ENCODE results near the gene SCAND1. TPM values are rescaled to one million over a fixed set of nuclear protein-coding genes. Genes with fewer than 3 reads are reported as not detected.

The SCAND1 gene
- total and polyA plus RNA-seq, 9 of the 15 experiments (the other 6 are each of a cell fraction or from before 2014, with no cell fraction given): 0.08 to 94.0 (median 5.8) TPM

DNA sequence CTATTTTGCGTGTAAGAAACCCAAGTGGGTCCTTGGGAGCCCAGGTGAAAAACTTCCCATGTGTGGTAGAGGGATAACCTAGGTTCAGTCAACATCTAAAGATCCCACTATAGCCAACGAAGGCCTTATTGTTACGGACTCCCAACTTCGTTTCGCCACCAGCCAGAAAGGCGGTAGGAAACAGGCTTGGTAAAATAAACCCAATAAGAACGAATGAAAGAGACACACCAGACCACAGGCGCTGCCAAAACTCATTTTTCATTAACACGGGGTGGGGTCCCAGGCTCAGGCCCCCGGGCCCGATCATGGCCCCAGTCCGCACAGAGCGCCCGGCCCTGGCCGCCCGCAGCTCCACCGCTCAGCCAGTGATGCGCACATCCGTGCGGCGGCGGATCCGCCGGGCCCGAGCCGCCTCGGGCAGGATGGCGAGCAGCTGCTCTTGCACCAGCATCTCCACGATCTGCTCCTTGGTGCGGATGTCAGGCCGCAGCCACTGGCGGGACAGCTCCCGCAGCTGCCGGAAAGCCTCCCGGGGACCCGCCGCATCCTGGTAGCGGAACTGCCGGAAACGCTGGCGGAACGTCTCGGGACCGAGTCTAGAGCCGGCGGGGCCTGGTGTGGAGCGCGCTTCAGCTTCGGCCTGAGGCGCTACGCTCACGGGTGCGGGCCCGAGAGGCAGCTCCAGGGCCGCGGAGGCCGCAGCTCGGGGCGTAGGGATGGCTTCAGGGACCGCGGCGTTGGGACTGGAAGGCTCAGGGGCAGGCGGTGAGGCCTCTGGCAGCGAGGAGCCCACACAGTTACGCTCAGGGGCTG is 709 bp downstream of the SCAND1 start (continued):
- TF ChIP-seq NRF1 (conservative IDR thresholded peaks at IDR 0.05 in 1 of 2, IDR thresholded peaks at IDR 0.05 in 1 of 2): no peak
- TF ChIP-seq HDAC6 (IDR thresholded peaks at IDR 0.05; ENCODE audit: low read depth, low read length): no peak
- no peak for TF ChIP-seq FOXP1 (CRISPR knock-in tag; IDR thresholded peaks at IDR 0.05)
- no peak for TF ChIP-seq RFX1 (IDR thresholded peaks at IDR 0.05)
- TF ChIP-seq BRCA1 (IDR thresholded peaks at IDR 0.05): no peak
- peak; percentile 75; the same call in 1 of the 2 replicates for TF ChIP-seq BRCA1 (CRISPR knock-in tag; IDR thresholded peaks at IDR 0.05)
- 0 out of 2 replicates have a peak, but pooled peaks have one; percentile 76 for TF ChIP-seq SRSF3 (IDR thresholded peaks at IDR 0.05; ENCODE audit: insufficient read depth, low read length)
- TF ChIP-seq ELF4 (CRISPR knock-in tag; IDR thresholded peaks at IDR 0.05): no peak
- peak; percentile 43; the same call in 1 of the 2 replicates for TF ChIP-seq BRD4 (IDR thresholded peaks at IDR 0.05)
- TF ChIP-seq, protein P1, sequence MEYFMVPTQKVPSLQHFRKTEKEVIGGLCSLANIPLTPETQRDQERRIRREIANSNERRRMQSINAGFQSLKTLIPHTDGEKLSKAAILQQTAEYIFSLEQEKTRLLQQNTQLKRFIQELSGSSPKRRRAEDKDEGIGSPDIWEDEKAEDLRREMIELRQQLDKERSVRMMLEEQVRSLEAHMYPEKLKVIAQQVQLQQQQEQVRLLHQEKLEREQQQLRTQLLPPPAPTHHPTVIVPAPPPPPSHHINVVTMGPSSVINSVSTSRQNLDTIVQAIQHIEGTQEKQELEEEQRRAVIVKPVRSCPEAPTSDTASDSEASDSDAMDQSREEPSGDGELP (CRISPR knock-in tag; IDR thresholded peaks at IDR 0.05; ENCODE audit: borderline replicate concordance): peak; percentile 24; the same call in 1 of the 2 replicates
- TF ChIP-seq PRMT5 (CRISPR knock-in tag; IDR thresholded peaks at IDR 0.05): peak; percentile 65; the same call in 1 of the 2 replicates
- no peak; the same call in 1 of the 2 replicates for TF ChIP-seq ZNF282 (CRISPR knock-in tag; IDR thresholded peaks at IDR 0.05)
- peak; percentile 38 for TF ChIP-seq HMGN3 (IDR thresholded peaks at IDR 0.05; ENCODE audit: borderline replicate concordance, extremely low read depth, insufficient read length, low read depth, low read length)
- TF ChIP-seq CREM (IDR thresholded peaks at IDR 0.05; ENCODE audit: low read depth): 0 out of 2 replicates have a peak, but pooled peaks have one; percentile 16
- 0 out of 2 replicates have a peak, but pooled peaks have one; percentile 5 for TF ChIP-seq ZBED1 (IDR thresholded peaks at IDR 0.05)
- TF ChIP-seq, protein P2, sequence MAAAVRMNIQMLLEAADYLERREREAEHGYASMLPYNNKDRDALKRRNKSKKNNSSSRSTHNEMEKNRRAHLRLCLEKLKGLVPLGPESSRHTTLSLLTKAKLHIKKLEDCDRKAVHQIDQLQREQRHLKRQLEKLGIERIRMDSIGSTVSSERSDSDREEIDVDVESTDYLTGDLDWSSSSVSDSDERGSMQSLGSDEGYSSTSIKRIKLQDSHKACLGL (CRISPR knock-in tag; IDR thresholded peaks at IDR 0.05; ENCODE audit: borderline replicate concordance, poor library complexity, severe bottlenecking): no peak
- 0 out of 2 replicates have a peak, but pooled peaks have one; percentile 27 for TF ChIP-seq GATA2 (CRISPR knock-in tag; IDR thresholded peaks at IDR 0.05)
- peak; percentile 48 for TF ChIP-seq RBM22 (IDR thresholded peaks at IDR 0.05; ENCODE audit: low read depth, low read length, poor library complexity, severe bottlenecking)
- no peak for TF ChIP-seq LCOR (CRISPR knock-in tag; IDR thresholded peaks at IDR 0.05)
- TF ChIP-seq, protein P3, sequence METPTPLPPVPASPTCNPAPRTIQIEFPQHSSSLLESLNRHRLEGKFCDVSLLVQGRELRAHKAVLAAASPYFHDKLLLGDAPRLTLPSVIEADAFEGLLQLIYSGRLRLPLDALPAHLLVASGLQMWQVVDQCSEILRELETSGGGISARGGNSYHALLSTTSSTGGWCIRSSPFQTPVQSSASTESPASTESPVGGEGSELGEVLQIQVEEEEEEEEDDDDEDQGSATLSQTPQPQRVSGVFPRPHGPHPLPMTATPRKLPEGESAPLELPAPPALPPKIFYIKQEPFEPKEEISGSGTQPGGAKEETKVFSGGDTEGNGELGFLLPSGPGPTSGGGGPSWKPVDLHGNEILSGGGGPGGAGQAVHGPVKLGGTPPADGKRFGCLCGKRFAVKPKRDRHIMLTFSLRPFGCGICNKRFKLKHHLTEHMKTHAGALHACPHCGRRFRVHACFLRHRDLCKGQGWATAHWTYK (CRISPR knock-in tag; IDR thresholded peaks at IDR 0.05): 0 out of 2 replicates have a peak, but pooled peaks have one; percentile 9
- TF ChIP-seq, protein P4, sequence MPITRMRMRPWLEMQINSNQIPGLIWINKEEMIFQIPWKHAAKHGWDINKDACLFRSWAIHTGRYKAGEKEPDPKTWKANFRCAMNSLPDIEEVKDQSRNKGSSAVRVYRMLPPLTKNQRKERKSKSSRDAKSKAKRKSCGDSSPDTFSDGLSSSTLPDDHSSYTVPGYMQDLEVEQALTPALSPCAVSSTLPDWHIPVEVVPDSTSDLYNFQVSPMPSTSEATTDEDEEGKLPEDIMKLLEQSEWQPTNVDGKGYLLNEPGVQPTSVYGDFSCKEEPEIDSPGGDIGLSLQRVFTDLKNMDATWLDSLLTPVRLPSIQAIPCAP (CRISPR knock-in tag; IDR thresholded peaks at IDR 0.05; ENCODE audit: borderline replicate concordance): peak; percentile 78; the same call in 1 of the 2 replicates
- TF ChIP-seq ZBTB17 (CRISPR knock-in tag; IDR thresholded peaks at IDR 0.05): 0 out of 2 replicates have a peak, but pooled peaks have one; percentile 11
- peak; percentile 76; the same call in 1 of the 2 replicates for TF ChIP-seq ZBTB7A (IDR thresholded peaks at IDR 0.05; ENCODE audit: borderline replicate concordance, control insufficient read depth, low read depth, low read length)
- TF ChIP-seq PRPF4 (IDR thresholded peaks at IDR 0.05; ENCODE audit: insufficient read depth, low read depth, low read length, poor library complexity, severe bottlenecking): peak; percentile 20

All from K562 (cell line).